Stromal cell of bone marrow (primary cell): ENCODE data around the gene CLDN6.

Experiments used
- DNase-seq: peaks from one replicate; pipeline ENCODE4 v3.0.0-alpha.2; 2012; ENCODE audit warnings: low read depth

CLDN6 gene

DNA sequence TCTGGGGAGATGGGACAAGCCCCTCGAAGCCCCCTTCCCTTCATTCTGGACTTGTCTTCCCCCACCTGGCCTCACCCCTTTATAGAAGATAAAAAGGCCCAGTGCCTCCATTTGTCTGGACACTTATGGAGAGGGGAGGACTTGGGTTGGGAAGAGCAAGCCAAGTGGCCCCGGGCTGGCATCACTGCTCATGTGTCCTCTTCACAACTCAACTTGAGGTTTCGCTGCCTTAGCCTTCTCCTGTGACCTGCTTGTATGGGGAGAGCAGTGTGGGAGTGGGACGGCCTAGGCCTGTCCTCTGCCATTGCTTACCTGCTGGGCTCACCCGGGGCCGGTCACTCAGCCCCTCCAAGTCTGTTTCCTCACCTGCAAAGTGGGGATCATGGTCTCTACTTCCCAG is 47.4 kb downstream of the CLDN6 start:
- DNase-seq, result no peak

DNA sequence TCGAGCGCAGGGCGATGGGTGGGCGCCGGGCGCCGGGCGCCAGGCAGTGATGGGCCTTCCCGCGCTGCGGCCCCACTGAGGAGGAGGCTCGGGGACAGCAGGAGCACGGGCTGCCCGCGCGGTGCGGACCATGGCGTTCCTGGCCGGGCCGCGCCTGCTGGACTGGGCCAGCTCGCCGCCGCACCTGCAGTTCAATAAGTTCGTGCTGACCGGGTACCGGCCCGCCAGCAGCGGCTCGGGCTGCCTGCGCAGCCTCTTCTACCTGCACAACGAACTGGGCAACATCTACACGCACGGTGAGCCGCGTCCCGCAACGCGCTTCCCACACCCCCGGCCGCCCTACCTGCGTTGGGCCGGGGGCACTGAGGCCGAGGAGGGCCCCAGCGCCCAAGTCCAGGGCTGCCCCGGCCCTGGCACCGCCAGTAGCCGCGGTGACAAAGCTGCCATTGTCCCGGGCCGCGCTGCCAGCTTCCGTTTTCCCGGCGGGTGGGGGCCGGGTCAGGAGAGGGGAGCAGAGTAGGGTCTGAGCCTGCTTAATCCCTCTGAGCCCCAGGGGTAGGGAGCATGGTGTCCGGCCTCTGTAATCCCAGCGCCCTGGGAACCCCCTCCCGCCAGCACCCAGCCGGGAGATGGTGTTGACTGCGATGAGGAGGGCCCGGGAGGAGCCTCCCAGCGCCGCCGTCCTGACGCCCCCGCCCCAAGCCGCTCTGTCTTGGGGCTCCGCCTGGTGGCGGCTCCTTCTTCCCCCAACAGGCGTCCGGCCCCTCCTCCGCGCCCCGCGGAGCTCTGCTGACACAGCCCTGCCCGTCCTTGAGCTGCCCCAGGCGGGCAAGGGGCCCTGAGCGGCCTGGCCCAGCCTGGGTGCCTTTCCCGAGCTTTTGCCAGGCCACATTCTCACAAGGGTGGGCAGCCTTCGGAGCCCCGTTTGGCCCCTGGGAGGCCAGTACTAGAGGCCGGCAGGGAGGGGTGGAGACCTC is 48.1 kb downstream of the CLDN6 start:
- DNase-seq, result no peak

DNA sequence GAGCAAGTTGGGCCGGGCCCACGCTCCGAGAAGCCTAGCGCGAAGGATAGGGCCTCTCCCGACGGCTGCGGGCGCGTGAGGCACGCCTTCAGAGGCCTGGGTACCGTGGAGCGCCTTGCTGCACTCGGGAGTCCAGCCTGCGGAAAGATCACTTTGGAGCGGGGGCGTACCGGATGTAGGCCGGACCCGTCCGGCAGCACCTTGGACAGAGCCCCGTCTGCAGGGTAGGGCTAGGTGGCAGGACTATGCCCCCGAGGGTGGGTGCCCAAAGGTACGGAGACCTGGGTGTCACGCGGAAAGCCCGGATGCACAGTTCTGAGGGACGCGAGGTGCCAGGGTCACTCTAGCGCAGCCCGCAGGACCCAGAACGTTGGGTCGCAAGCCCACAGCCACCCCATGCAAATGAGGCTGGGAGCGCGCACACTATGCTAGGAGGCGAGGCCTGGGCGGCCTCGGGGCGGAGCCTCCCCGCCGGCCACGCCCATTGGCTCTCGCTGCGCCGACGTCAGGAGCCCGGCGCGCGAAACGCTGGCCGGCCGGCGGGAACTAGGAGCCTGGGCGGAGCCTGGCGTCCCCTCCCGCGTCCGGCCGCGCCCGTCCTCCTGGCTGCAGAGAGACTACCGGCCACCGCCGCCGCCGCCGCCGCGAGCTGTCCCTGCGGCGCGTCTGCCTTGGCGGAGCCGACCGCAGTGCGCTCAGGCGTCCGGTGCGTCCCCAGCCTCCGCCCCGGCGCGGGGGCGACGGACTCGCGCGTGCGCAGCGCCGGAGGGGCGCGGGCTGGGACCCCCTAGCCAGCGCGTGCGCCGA is 49.0 kb downstream of the CLDN6 start, which contains the start of gene PAQR4:
Gene PAQR4 (plus strand): TSS at position 611 of the 807 bp plus-strand sequence. CDS start 327 bp downstream, outside the sequence.
- peak; percentile 58 for DNase-seq

DNA sequence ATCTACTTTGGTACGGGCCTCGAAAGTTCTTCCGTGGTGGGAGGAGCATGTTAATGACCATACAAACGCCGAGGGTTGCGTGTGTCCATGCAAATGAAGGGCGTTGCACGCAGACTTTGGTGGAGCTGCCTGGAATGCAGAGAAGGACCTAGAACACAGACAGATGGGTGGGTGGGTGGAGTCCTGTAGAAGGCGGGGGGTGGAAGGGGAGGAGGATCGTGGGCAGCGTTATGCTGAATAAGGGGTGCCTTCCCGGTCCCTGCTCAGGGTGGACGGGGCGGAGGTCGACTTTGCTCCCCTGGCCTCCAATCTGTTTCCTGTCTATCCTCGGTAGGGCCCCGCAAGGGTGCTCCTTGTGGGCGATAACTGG is 49.6 kb downstream of the CLDN6 start:
- DNase-seq, result no peak

DNA sequence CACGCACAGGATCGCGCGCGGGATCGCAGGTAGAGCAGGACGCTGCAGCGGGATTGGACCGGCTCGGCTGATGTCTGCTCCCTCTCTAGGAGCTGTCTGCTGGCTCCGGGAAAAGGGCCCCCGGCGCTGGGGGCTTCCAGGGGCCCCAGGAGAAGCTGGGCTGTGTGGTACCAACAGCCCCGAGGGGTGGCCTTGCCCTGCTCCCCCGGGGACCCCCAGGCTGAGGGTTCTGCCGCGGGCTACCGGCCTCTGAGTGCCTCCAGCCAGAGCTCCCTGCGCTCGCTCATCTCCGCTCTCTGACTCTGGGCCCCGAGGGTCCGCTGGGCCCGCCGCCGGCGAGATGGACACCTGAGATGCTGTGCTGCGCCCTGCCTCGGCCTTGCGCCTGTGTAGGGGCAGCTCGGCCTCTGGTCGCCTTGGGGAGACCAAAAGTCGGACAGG is 50.2 kb downstream of the CLDN6 start:
- DNase-seq, result no peak

DNA sequence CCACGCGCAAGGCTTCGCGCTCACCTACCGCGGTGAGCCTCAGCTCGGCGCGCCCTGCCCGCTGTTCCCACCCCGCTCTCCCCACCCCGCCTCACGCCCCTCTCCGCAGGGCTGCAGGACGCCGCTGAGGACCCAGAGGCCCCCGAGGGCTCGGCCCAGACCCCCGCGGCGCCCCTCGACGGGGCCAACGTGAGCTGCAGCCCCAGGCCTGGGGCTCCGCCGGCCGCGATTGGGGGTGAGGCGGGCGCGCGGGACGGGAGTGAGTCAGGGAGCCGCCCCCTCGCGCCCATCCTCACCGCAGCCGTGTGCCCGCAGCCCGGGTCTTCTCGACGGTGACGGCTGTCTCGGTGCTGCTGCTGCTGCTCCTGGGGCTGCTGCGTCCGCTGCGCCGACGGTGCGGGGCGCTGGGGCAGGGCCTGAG is 50.8 kb downstream of the CLDN6 start:
- no peak for DNase-seq

DNA sequence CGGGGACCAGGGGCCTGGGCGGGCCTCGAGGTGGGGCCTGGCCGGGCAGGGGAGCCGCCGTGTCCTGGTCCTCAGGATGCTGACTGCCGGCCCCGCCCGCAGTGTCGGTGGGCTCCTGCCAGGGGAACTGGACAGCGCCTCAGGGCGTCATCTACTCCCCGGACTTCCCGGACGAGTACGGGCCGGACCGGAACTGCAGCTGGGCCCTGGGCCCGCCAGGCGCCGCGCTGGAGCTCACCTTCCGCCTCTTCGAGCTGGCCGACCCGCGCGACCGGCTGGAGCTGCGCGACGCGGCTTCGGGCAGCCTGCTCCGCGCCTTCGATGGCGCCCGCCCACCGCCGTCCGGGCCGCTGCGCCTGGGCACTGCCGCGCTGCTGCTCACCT is 51.2 kb downstream of the CLDN6 start:
- no peak for DNase-seq

DNA sequence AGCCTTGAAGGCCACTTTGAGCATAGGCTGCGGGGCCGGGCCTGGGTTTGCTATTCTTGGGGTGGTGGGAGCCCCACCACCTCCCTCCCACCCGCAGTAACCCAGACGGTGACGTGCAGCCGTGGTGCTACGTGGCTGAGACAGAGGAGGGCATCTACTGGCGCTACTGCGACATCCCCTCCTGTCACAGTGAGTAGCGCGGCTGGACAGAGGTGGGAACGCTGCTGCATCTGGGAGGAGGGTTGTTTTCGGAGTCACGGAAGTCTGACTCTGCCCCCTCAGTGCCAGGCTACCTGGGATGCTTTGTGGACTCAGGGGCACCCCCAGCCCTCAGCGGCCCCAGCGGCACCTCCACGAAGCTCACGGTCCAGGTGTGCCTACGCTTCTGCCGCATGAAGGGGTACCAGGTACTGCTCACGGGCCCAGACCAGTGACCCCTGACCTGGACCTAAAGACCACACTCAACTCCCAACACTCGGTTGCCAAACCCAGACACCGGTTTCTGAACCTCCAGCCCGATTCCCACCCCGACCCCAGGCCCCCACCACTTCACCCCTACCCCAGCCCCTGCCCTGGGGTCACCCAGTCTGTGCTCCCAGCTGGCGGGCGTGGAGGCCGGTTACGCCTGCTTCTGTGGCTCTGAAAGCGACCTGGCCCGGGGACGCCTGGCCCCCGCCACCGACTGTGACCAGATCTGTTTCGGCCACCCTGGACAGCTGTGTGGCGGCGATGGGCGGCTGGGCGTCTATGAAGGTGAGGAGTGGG is 51.8 kb downstream of the CLDN6 start:
- no peak for DNase-seq
